ENCODE measurements around the gene COX7A2L. TPM values are rescaled to one million over a fixed set of nuclear protein-coding genes. Genes with fewer than 3 reads are reported as not detected.
A peak's percentile ranks its signal among the peaks of the same experiment; 100 is the strongest.

The COX7A2L gene
- total and polyA plus RNA-seq, 2 donors (not counting 1 experiment from before 2014, with no cell fraction given), result 39.4 to 66.7 TPM

GRCh38 chr2:42361728-42362283, 789 bp upstream of the COX7A2L start:
- ChIA-PET POLR2A (no interaction called here), CTCF (interaction anchor here (1.0 to 2.3 kb wide), 2 partner anchors 265 to 301 kb away, joined by 3 to 5 read pairs; no protein-coding TSS in a partner anchor)
- Histone ChIP-seq H3K9ac (ENCODE audit: low read length) (peak overlapping the region; percentile 99), H3K27me3 (replicated peaks in 1 of 4; ENCODE audit: control extremely low read depth in 1 of 4, control insufficient read depth in 3 of 4, insufficient read depth in 4 of 4, low read length in 3 of 4) (no peaks in the 10 kb centered on the region), H3K4me3 (ENCODE audit: control extremely low read depth in 1 of 5, extremely low read depth in 1 of 5, insufficient read depth in 1 of 5, low read depth in 2 of 5, low read length in 4 of 5) (peak overlapping the region; percentile 82 to 93 (median 85)), H3K4me1 (ENCODE audit: control insufficient read depth in 2 of 2, insufficient read depth in 2 of 2, low read length in 2 of 2) (peaks cover 21 to 26% of the 10 kb centered on the region in 2 donors), H3K79me2 (ENCODE audit: control insufficient read depth, insufficient read depth, low read length) (peaks cover 42% of the 10 kb centered on the region), H4K20me1 (ENCODE audit: control insufficient read depth, insufficient read depth, low read length, poor library complexity, severe bottlenecking) (peaks cover 5% of the 10 kb centered on the region), H2AFZ (ENCODE audit: insufficient read depth, low read depth, low read length, poor library complexity, severe bottlenecking) (peak overlapping the region; percentile 91), H3K36me3 (replicated peaks in 1 of 2; ENCODE audit: control extremely low read depth in 1 of 2, control insufficient read depth in 1 of 2, extremely low read depth in 1 of 2, insufficient read depth in 2 of 2, low read length in 1 of 2) (no peaks in the 10 kb centered on the region), H3K27ac (ENCODE audit: low read length in 2 of 2) (peak overlapping the region in 1 of 2 donors; percentile 93), H3K9me3 (ENCODE audit: control extremely low read depth in 1 of 3, control insufficient read depth in 2 of 3, insufficient read depth in 1 of 3, low read length in 2 of 3) (no peaks in the 10 kb centered on the region), H3K4me2 (replicated peaks; ENCODE audit: low read depth, low read length, poor library complexity, severe bottlenecking) (peak overlapping the region; percentile 90)
- DNase-seq (no peak), ATAC-seq (ENCODE audit: low read depth) (no peak)
- no peak for TF ChIP-seq EZH2 (IDR thresholded peaks at IDR 0.05; ENCODE audit: borderline replicate concordance, insufficient read depth, low read depth, low read length, poor library complexity, severe bottlenecking)
- TF ChIP-seq CTCF (IDR thresholded peaks at IDR 0.05), result peak; percentile 1
- peak overlapping the region; percentile 99 for H3K27ac Mint-ChIP-seq
- peak overlapping the region; percentile 94 for H3K4me3 Mint-ChIP-seq
- peaks cover 37% of the 10 kb centered on the region for H3K4me1 Mint-ChIP-seq
- 0% methylated on average over 2 of the region's 6 CpGs for WGBS (ENCODE audit: insufficient coverage)
- intact Hi-C loops (cut with micrococcal nuclease), result loop anchor here (1.0 to 5.0 kb wide), 10 partner anchors 133 to 1805 kb away; partner anchors contain the start of genes DYNC2LI1, EML4, MTA3 and PPM1B
- no peaks in the 10 kb centered on the region for H3K9me3 Mint-ChIP-seq (ENCODE audit: insufficient read depth)
- H3K27me3 Mint-ChIP-seq, result peaks cover 11% of the 10 kb centered on the region

- peak overlapping the region; percentile 90 for H3K4me2 ChIP-seq (replicated peaks; ENCODE audit: low read depth, low read length, poor library complexity, severe bottlenecking)
- no peaks in the 10 kb centered on the region for H3K27me3 ChIP-seq (replicated peaks in 1 of 4; ENCODE audit: control extremely low read depth in 1 of 4, control insufficient read depth in 3 of 4, insufficient read depth in 4 of 4, low read length in 3 of 4)
- no peak for DNase-seq
- WGBS (ENCODE audit: insufficient coverage), result 1% methylated on average over 15 of the region's 15 CpGs
- H3K9ac ChIP-seq (ENCODE audit: low read length), result peak overlapping the region; percentile 99
- peaks cover 42% of the 10 kb centered on the region for H3K4me1 Mint-ChIP-seq
- H3K4me3 Mint-ChIP-seq, result peak overlapping the region; percentile 94
- peak overlapping the region; percentile 99 for H3K27ac Mint-ChIP-seq
- H3K4me1 ChIP-seq (ENCODE audit: control insufficient read depth in 2 of 2, insufficient read depth in 2 of 2, low read length in 2 of 2), result peaks cover 21 to 26% of the 10 kb centered on the region in 2 donors
- H3K9me3 Mint-ChIP-seq (ENCODE audit: insufficient read depth), result no peaks in the 10 kb centered on the region
- CTCF ChIA-PET, result no interaction called here
- peaks cover 56% of the 10 kb centered on the region for H3K79me2 ChIP-seq (ENCODE audit: control insufficient read depth, insufficient read depth, low read length)
- peaks cover 11% of the 10 kb centered on the region for H3K27me3 Mint-ChIP-seq
- POLR2A ChIA-PET, result no interaction called here
- H4K20me1 ChIP-seq (ENCODE audit: control insufficient read depth, insufficient read depth, low read length, poor library complexity, severe bottlenecking), result peaks cover 13% of the 10 kb centered on the region
- intact Hi-C loops (cut with micrococcal nuclease), result loop anchor here (2.0 to 5.0 kb wide), 6 partner anchors 134 to 1807 kb away; partner anchors contain the start of genes DYNC2LI1, EML4, PPM1B and THADA
- peak overlapping the region; percentile 92 to 93 for H3K27ac ChIP-seq (ENCODE audit: low read length in 2 of 2)
- peaks cover 0 to 5% of the 10 kb centered on the region in 2 experiments for H3K36me3 ChIP-seq (replicated peaks in 1 of 2; ENCODE audit: control extremely low read depth in 1 of 2, control insufficient read depth in 1 of 2, extremely low read depth in 1 of 2, insufficient read depth in 2 of 2, low read length in 1 of 2)
- H3K9me3 ChIP-seq (ENCODE audit: control extremely low read depth in 1 of 3, control insufficient read depth in 2 of 3, insufficient read depth in 1 of 3, low read length in 2 of 3), result no peaks in the 10 kb centered on the region
- ATAC-seq (ENCODE audit: low read depth), result no peak
- peak overlapping the region; percentile 82 to 93 (median 87) for H3K4me3 ChIP-seq (ENCODE audit: control extremely low read depth in 1 of 5, extremely low read depth in 1 of 5, insufficient read depth in 1 of 5, low read depth in 2 of 5, low read length in 4 of 5)
- TF ChIP-seq CTCF (IDR thresholded peaks at IDR 0.05), result no peak
- no peak for TF ChIP-seq EZH2 (IDR thresholded peaks at IDR 0.05; ENCODE audit: borderline replicate concordance, insufficient read depth, low read depth, low read length, poor library complexity, severe bottlenecking)
- H2AFZ ChIP-seq (ENCODE audit: insufficient read depth, low read depth, low read length, poor library complexity, severe bottlenecking), result peak overlapping the region; percentile 91
These were observed 526 bp downstream of the COX7A2L start for GRCh38 chr2:42360493-42360889.
